GM12878 (cell line): Measurements from ENCODE around the gene NOS1AP.

Experiments used
- BCL11A ChIP-seq: IDR thresholded peaks from 2 replicates; pipeline ENCODE4 v1.6.1; 2011; ENCODE audit warnings: low read depth, low read length
- HDAC6 ChIP-seq: fragments of 200-600 bp; sonication (generic); IDR thresholded peaks from one replicate; pipeline ENCODE4 v1.8.0; 2017; ENCODE audit warnings: antibody characterized with exemption; ENCODE audit not compliant: unreplicated experiment
- POLR2A ChIP-seq: IDR thresholded peaks from 2 replicates; pipeline ENCODE4 v1.6.1; 2011; ENCODE audit warnings: low read depth, mild to moderate bottlenecking, low read length
- RFX5 ChIP-seq: IDR thresholded peaks from 2 replicates; pipeline ENCODE4 v1.6.1; 2011; ENCODE audit warnings: low read depth, low read length, improper control_type of control experiment
- SPI1 ChIP-seq: IDR thresholded peaks from 2 replicates; pipeline ENCODE4 v1.6.1; 2011; ENCODE audit warnings: low read depth, mild to moderate bottlenecking, low read length, moderate library complexity, borderline replicate concordance; ENCODE audit not compliant: insufficient read depth
- USF2 ChIP-seq: IDR thresholded peaks from 2 replicates; pipeline ENCODE4 v1.6.1; 2011; ENCODE audit warnings: low read depth, low read length, improper control_type of control experiment, borderline replicate concordance
- ZSCAN29 ChIP-seq: fragments of 450-650 bp; IDR thresholded peaks from 2 replicates; pipeline ENCODE4 v1.6.1; 2017; ENCODE audit warnings: mild to moderate bottlenecking, moderate library complexity
- TF ChIP-seq, protein P1 (sequence below), 3 experiments: IDR thresholded peaks in 2 of 3; conservative IDR thresholded peaks in 1 of 3; 2 replicates each; pipeline ENCODE4 v1.5.1; 2011; ENCODE audit warnings: low read depth in 3 of 3, low read length in 3 of 3, mild to moderate bottlenecking in 3 of 3, control low read depth in 2 of 3, moderate library complexity in 2 of 3, inconsistent platforms in 1 of 3, mixed read lengths in 1 of 3; ENCODE audit not compliant: control insufficient read depth in 2 of 3, insufficient read depth in 1 of 3; ENCODE audit errors: extremely low read depth in 1 of 3
- TF ChIP-seq, protein P2 (sequence below): IDR thresholded peaks from 2 replicates; pipeline ENCODE4 v1.6.1; 2012; ENCODE audit warnings: mild to moderate bottlenecking, low read depth, low read length
- TF ChIP-seq, protein P3 (sequence below): fragments of 450-650 bp; IDR thresholded peaks from 2 replicates; pipeline ENCODE4 v1.6.1; 2017; ENCODE audit warnings: mild to moderate bottlenecking, moderate library complexity

GRCh38 chr1:162138112-162138511 lies 68.6 kb downstream of the NOS1AP start:
- TF ChIP-seq, protein P1, sequence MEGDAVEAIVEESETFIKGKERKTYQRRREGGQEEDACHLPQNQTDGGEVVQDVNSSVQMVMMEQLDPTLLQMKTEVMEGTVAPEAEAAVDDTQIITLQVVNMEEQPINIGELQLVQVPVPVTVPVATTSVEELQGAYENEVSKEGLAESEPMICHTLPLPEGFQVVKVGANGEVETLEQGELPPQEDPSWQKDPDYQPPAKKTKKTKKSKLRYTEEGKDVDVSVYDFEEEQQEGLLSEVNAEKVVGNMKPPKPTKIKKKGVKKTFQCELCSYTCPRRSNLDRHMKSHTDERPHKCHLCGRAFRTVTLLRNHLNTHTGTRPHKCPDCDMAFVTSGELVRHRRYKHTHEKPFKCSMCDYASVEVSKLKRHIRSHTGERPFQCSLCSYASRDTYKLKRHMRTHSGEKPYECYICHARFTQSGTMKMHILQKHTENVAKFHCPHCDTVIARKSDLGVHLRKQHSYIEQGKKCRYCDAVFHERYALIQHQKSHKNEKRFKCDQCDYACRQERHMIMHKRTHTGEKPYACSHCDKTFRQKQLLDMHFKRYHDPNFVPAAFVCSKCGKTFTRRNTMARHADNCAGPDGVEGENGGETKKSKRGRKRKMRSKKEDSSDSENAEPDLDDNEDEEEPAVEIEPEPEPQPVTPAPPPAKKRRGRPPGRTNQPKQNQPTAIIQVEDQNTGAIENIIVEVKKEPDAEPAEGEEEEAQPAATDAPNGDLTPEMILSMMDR (IDR thresholded peaks at IDR 0.05 in 2 of 3, conservative IDR thresholded peaks at IDR 0.05 in 1 of 3; ENCODE audit: control insufficient read depth in 2 of 3, extremely low read depth in 1 of 3, insufficient read depth in 1 of 3, low read depth in 3 of 3, low read length in 3 of 3): no peak
- no peak for TF ChIP-seq USF2
- no peak for TF ChIP-seq HDAC6
- no peak for TF ChIP-seq SPI1
- TF ChIP-seq, protein P2, sequence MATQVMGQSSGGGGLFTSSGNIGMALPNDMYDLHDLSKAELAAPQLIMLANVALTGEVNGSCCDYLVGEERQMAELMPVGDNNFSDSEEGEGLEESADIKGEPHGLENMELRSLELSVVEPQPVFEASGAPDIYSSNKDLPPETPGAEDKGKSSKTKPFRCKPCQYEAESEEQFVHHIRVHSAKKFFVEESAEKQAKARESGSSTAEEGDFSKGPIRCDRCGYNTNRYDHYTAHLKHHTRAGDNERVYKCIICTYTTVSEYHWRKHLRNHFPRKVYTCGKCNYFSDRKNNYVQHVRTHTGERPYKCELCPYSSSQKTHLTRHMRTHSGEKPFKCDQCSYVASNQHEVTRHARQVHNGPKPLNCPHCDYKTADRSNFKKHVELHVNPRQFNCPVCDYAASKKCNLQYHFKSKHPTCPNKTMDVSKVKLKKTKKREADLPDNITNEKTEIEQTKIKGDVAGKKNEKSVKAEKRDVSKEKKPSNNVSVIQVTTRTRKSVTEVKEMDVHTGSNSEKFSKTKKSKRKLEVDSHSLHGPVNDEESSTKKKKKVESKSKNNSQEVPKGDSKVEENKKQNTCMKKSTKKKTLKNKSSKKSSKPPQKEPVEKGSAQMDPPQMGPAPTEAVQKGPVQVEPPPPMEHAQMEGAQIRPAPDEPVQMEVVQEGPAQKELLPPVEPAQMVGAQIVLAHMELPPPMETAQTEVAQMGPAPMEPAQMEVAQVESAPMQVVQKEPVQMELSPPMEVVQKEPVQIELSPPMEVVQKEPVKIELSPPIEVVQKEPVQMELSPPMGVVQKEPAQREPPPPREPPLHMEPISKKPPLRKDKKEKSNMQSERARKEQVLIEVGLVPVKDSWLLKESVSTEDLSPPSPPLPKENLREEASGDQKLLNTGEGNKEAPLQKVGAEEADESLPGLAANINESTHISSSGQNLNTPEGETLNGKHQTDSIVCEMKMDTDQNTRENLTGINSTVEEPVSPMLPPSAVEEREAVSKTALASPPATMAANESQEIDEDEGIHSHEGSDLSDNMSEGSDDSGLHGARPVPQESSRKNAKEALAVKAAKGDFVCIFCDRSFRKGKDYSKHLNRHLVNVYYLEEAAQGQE: no peak
- TF ChIP-seq POLR2A: no peak
- no peak for TF ChIP-seq ZSCAN29
- TF ChIP-seq, protein P3, sequence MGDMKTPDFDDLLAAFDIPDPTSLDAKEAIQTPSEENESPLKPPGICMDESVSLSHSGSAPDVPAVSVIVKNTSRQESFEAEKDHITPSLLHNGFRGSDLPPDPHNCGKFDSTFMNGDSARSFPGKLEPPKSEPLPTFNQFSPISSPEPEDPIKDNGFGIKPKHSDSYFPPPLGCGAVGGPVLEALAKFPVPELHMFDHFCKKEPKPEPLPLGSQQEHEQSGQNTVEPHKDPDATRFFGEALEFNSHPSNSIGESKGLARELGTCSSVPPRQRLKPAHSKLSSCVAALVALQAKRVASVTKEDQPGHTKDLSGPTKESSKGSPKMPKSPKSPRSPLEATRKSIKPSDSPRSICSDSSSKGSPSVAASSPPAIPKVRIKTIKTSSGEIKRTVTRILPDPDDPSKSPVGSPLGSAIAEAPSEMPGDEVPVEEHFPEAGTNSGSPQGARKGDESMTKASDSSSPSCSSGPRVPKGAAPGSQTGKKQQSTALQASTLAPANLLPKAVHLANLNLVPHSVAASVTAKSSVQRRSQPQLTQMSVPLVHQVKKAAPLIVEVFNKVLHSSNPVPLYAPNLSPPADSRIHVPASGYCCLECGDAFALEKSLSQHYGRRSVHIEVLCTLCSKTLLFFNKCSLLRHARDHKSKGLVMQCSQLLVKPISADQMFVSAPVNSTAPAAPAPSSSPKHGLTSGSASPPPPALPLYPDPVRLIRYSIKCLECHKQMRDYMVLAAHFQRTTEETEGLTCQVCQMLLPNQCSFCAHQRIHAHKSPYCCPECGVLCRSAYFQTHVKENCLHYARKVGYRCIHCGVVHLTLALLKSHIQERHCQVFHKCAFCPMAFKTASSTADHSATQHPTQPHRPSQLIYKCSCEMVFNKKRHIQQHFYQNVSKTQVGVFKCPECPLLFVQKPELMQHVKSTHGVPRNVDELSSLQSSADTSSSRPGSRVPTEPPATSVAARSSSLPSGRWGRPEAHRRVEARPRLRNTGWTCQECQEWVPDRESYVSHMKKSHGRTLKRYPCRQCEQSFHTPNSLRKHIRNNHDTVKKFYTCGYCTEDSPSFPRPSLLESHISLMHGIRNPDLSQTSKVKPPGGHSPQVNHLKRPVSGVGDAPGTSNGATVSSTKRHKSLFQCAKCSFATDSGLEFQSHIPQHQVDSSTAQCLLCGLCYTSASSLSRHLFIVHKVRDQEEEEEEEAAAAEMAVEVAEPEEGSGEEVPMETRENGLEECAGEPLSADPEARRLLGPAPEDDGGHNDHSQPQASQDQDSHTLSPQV: no peak
- TF ChIP-seq RFX5: no peak
- no peak for TF ChIP-seq BCL11A
